Central memory CD8-positive, alpha-beta T cell (primary cell): ENCODE data around the gene CD151.

Experiments used
- ATAC-seq: fragments of 150-1000 bp; cut with Tn5 transposase; replicated peaks from 2 replicates; pipeline ENCODE4 v1.10.0; 2022; ENCODE audit warnings: mild to moderate bottlenecking, moderate FRiP score, moderate number of reproducible peaks; ENCODE audit not compliant: poor library complexity, severe bottlenecking; ENCODE audit errors: extremely low read depth
- DNase-seq, 2 donors: peaks; one replicate each; pipeline ENCODE4 v3.0.0; 2021; ENCODE audit warnings: low spot score in 2 of 2
- H3K27ac Mint-ChIP-seq: one replicate; pipeline ENCODE4 v1.8.0; 2022; ENCODE audit warnings: low read depth, mild to moderate bottlenecking, moderate library complexity, mixed read lengths
- H3K27me3 Mint-ChIP-seq: one replicate; pipeline ENCODE4 v1.8.0; 2022; ENCODE audit warnings: mixed read lengths
- H3K36me3 Mint-ChIP-seq: one replicate; pipeline ENCODE4 v1.8.0; 2022; ENCODE audit warnings: mild to moderate bottlenecking, moderate library complexity, mixed read lengths; ENCODE audit not compliant: insufficient read depth
- H3K4me1 Mint-ChIP-seq: one replicate; pipeline ENCODE4 v1.8.0; 2022; ENCODE audit warnings: mixed read lengths
- H3K4me3 Mint-ChIP-seq: one replicate; pipeline ENCODE4 v1.8.0; 2022; ENCODE audit warnings: mild to moderate bottlenecking, moderate library complexity, mixed read lengths
- H3K9me3 Mint-ChIP-seq: one replicate; pipeline ENCODE4 v1.8.0; 2022; ENCODE audit warnings: mixed read lengths

Gene CD151

DNA sequence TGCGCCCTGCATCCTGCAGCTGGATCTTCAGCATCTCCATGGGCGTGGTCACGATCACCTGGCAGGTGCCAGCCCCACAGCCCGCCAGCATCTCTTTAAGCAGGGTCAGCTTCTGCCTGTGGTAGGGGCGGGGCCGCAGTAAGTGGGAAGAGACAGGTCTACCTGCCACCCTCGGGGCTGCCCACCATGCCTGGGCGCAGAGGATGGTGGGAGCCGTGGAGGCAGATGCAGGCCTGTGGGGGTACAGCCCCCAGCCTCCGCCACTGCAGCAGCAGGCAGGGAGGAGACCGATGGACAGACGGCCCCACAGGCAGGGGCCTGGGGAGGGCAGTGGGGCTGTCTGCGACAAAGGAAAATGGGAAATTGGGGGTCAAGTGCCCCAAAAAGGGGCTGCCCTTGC, 39.9 kb upstream of the CD151 start:
- Mint-ChIP-seq H3K4me3 (no peak overlapping the region), H3K4me1 (peaks cover 15% of the 10 kb centered on the region), H3K27ac (no peak overlapping the region), H3K36me3 (peaks cover 19% of the 10 kb centered on the region), H3K9me3 (no peaks in the 10 kb centered on the region), H3K27me3 (no peaks in the 10 kb centered on the region)
- ATAC-seq = no peak
- DNase-seq = no peak

DNA sequence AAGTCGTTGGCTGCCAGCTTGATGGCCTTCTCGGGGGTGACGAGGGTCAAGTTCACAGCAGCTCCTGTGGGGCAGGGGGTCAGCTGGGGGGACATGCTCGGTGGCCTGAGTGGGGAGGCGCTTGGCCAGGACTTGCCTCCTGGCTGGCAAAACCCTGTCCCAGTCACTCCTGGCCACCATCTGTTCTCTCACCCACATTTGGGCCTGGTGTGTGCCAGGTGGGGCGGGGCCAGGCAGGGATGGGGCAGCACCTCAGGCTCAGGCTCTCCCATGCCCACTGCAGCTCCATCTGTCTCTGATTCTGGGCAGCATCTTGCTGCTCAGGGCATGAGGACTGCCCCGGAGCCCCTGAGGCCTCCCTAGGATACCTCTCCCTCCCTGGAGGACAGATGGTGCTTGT, 39.2 kb upstream of the CD151 start:
- H3K27me3 Mint-ChIP-seq = no peaks in the 10 kb centered on the region
- ATAC-seq (no peak), DNase-seq (no peak)
- no peak overlapping the region for H3K4me3 Mint-ChIP-seq
- no peaks in the 10 kb centered on the region for H3K9me3 Mint-ChIP-seq
- H3K27ac Mint-ChIP-seq = no peak overlapping the region
- peaks cover 19% of the 10 kb centered on the region for H3K36me3 Mint-ChIP-seq
- H3K4me1 Mint-ChIP-seq = peaks cover 15% of the 10 kb centered on the region

DNA sequence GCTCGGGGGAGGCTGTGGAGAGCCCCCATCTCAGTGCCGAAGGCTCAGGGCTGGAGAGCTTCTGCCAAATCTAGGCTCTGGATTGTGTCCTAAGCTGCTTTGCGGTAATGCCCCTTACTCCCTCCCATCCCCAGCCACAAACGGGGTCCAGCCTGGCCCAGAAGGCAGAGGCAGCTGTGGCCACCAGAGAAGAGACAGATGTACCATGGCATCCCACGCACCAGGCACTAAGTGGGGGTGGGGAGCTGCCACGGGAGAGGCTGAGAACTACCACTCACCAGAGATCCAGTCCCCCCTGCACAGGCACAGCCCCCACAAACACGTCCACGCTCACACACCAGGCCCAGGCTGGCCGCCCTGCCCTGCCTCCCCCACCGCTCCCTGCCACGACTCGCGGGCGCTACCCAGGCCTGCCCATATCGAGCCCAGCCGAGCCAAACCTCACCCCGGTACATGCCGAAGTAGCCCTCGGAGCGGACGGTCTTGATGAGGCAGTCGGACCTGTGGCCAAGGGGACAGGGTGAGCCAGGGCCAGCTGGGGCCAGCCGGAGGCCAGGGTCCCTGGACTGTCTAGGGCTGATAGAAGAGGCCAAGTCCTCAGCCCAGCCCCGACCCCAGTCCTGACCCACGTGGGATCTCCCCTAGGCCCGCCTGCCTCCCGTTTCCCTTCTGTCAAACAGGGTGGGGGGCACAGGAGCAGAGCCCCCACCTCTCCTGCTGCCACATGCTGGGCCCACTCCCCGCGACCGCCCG, 38.6 kb upstream of the CD151 start:
- ATAC-seq = no peak
- no peaks in the 10 kb centered on the region for H3K27me3 Mint-ChIP-seq

DNA sequence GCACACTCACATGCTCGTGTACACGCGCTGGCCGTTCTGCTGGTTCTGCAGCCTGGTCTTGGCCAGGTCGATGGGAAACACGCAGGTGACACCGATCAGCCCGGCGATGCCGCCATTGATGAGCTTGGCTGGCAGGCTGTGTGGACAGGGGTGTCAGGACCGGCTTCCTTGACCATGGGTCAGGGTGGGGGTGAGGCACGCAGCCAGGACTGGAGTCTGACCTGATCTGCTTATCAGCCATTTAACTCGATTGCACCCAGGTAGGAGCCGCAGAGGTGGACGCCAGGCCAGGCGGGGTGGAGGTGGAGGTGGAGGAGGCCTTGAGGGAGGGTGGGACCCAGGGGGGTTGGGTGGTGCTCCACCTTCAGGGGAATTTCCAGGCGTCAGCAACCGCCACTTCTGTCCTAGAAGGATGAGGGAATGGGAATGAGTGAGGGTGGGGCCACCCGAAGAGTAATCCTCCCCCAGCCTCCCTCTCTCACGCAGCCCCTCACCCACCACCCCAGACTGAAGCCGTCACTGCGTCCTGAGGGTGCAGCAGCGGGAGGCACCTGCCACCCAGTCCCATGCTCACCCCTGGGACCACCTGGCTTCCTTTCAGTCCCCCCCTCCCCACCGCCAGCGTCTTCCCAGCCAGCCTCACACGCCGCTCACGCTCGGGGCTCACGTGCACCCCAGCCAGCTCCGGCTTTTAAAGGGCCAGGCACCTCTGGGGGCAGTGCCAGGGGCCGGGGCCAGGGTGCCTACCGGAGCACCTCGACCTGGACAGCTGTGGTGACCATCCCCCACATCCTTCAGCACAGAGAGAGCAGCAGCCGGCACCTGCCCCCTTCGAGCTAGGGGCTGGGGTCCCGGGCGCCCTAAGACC, 37.8 kb upstream of the CD151 start:
- Mint-ChIP-seq H3K27ac (peak overlapping the region; percentile 92), H3K27me3 (no peaks in the 10 kb centered on the region), H3K4me3 (peak overlapping the region; percentile 91), H3K36me3 (peaks cover 21% of the 10 kb centered on the region), H3K9me3 (no peaks in the 10 kb centered on the region), H3K4me1 (peaks cover 15% of the 10 kb centered on the region)
- DNase-seq (no peak), ATAC-seq (no peak)

More for the DNA sequence above, 38.6 kb upstream of the CD151 start:
- H3K4me1 Mint-ChIP-seq = peaks cover 15% of the 10 kb centered on the region
- peak overlapping the region; percentile 91 for H3K4me3 Mint-ChIP-seq
- H3K9me3 Mint-ChIP-seq = no peaks in the 10 kb centered on the region
- H3K36me3 Mint-ChIP-seq = peaks cover 21% of the 10 kb centered on the region
- DNase-seq = no peak
- H3K27ac Mint-ChIP-seq = no peak overlapping the region

DNA sequence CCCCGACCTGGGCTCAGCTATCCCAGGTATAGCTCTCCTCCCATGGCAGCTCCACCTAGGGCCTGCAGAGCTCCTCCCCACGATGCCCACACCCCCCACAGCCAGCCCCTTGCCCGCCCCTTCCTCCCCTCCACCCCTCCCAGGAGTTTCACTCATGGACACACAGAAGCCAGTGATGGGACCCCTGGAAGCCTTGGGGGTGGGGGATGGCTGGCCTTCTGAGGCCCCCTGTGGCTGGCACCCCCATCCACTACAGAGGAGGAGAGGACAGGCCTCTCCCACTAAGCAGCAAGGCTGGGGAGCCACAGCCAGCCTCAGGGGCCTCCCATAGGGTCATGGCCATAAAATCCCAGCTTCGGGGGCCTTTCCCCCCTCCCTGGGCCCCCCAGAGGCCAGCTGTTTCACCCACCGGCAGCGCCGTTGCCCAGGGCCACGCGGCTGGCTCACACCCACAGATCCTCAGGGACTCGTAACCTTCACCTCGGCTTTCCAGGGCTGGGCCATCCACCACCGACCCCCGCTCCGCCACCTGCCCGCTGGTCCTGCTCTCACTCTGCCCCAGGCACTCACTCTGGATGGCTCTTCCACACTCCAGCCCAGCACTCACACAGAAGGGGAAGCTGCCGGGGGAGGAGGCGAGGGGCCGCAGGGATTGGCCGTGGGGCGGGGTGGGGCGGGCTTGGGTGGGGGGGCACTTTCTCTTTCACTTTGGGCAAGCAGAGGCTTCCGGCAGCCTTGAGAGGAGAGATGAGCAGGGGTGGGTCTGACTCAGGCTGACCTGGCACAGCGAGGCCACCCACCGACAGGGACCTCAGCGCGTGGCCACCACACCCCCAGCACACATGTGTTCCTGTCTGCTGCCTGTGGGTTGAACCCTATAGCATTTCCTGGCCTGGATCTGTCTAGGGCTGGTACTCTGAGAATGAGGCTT, 36.9 kb upstream of the CD151 start:
- peak in 1 of 2 donors; percentile 52 for DNase-seq
- Mint-ChIP-seq H3K36me3 (peaks cover 21% of the 10 kb centered on the region), H3K27ac (peak overlapping the region; percentile 92), H3K4me3 (peak overlapping the region; percentile 91), H3K27me3 (no peaks in the 10 kb centered on the region), H3K9me3 (no peaks in the 10 kb centered on the region), H3K4me1 (peaks cover 15% of the 10 kb centered on the region)
- ATAC-seq = peak; percentile 42

DNA sequence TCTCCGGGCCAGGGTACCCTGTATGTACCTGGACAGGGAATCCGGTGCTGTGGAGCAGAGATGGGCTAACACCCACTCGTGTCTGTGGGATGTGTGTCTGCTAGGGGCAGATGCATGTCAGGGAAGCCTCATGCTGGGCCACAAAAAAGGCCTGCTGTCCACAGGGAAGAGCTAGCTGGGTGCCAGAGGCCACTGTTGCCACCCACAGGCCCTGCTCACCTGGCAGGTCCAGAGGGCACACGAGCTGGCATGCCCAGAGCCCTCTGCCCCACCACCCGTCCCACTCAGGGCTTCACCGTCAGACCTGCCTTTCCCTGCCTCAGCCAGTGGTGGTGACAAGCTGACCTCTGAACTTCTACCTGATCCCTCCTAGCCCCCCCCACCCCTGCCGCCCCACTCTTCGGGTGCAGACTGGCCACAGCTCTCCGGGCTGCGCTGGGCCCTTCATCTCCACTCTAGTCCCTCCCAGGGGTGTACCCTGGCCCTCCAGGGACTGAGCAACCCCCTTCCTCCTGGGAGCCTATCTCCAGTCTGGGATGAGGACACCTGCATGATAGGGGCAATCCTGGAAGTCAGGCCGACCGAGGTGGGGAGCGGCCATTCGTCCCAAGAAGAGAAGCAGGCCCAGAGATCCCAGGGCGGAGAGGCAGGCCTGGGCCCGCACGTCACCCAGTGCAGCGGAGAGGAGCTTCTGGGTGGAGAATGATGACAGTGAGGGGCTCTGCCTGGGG, 36.0 kb upstream of the CD151 start:
- Mint-ChIP-seq H3K27ac (peak overlapping the region; percentile 92), H3K4me3 (peak overlapping the region; percentile 91), H3K27me3 (no peaks in the 10 kb centered on the region), H3K36me3 (peaks cover 19% of the 10 kb centered on the region), H3K9me3 (no peaks in the 10 kb centered on the region), H3K4me1 (peaks cover 15% of the 10 kb centered on the region)
- DNase-seq (no peak), ATAC-seq (no peak)

DNA sequence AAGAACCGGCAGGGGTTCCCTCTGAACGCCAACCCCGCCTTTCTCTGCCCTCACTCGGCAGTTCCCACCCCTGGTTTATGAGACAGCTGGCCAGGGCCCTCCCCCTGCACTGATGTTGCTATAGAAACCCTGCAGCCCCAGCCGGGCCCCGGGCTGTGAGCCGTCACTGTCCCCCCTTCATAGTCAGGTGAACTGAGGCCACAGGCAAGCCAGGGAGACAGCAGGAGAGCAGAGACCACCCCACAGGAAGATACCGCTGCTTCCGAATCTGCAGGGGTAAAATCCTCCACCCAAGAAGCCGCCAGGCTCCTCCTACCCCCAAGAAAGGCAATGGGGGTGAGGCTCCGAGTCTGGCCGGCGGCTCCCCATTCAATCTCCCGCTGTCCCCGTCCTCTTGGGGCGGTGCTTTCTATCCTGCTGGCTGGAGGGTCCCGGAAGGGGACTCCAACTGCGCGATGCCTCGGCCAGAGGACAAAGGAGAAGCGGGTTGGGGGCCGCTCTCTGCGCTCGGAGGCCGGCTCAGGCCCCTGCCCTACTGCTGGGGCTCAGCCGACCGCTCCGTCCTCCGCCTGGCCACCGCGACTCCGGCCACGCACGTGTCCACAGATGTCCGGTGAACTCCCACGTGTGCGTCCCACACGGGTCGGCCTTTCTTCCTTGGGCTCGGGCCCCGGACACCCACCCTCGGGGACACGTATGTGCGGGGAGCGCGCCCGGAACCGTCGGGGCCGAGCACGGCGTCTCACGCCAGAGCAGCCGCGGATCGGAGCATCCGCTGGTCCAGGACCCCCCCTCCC, 35.3 kb upstream of the CD151 start:
- no peaks in the 10 kb centered on the region for H3K27me3 Mint-ChIP-seq
- peak overlapping the region; percentile 92 for H3K27ac Mint-ChIP-seq
- DNase-seq (peak; percentile 56 to 76), ATAC-seq (peak; percentile 61)
- H3K4me3 Mint-ChIP-seq = peak overlapping the region; percentile 91
- peaks cover 15% of the 10 kb centered on the region for H3K4me1 Mint-ChIP-seq
- peaks cover 17% of the 10 kb centered on the region for H3K36me3 Mint-ChIP-seq
- H3K9me3 Mint-ChIP-seq = no peaks in the 10 kb centered on the region

DNA sequence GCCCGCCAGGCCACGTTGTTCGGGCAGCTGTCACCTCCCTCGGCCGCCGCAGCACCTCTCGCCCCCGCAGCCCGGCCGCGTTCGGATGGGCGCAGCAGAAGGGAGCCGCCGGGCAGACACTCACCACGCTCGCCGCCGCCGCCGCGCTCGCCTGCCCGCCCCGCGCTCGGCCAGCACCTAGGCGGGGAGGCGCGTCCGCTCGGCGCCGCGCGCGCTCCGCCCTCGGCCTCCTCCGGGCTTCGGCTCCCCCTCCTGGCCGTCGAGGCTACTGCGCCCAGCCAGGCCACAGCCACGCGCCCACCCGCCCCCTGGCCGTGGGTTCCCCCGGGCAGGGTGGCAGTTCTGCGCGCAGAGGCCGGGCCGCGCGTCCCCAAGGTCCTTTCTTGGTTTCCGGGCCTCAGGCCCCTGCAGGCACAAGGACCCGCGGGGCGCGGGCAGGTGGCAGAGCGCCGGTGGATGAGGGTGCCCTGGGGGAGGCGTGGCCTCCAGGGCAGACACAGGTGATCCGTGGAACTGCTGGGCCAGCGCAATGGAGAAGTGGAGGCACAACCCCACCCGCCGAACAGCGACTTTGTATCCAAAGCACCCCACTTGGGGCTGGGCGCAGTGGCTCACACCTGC, 34.5 kb upstream of the CD151 start, which contains the start of gene SLC25A22:
SLC25A22 (minus strand) TSS at position 189 of the 621 bp plus-strand sequence. CDS start 3,275 bp downstream, outside the sequence.
- Mint-ChIP-seq H3K36me3 (peaks cover 14% of the 10 kb centered on the region), H3K4me3 (peak within 1 kb of the TSS; percentile 91), H3K27me3 (no peaks in the 10 kb centered on the region), H3K9me3 (no peaks in the 10 kb centered on the region), H3K4me1 (peaks cover 15% of the 10 kb centered on the region), H3K27ac (peak within 1 kb of the TSS; percentile 92)
- DNase-seq (peak; percentile 77 to 81), ATAC-seq (peak; percentile 50)

DNA sequence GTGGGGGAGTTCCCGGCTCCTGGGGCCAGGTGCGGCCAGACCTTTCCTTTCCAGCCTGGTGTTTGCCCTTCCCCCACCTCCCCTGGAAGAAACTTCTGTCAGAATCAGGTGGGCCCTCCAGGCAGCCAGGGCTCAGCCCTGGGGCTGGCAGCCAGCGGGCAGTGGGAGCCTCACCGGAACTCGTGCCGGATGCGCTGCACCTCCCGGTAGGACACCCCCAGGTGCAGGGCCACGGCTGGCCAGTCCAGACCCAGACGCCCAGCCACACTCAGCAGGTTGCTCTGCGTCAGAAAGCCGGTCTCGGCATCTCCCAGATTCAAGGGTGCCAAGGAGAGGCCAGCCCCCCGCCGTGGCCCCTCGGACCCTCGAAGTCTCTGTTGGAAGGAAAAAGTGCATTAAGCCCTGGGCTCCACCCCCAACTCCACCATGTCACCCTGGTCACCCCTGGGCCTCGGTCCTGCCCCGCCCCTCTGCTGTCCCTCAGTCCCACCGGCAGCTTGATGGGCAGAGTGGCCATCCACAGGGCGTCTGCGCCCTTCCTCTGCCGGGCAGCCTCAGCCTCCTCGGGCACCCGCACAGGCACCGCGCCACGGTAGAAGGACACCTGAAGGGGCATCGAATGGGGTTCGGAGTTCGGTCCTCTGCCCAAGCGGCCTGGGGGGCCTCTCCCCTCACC, 33.0 kb upstream of the CD151 start:
- peaks cover 13% of the 10 kb centered on the region for H3K36me3 Mint-ChIP-seq
- H3K9me3 Mint-ChIP-seq = no peaks in the 10 kb centered on the region
- H3K4me1 Mint-ChIP-seq = peaks cover 15% of the 10 kb centered on the region
- H3K27me3 Mint-ChIP-seq = no peaks in the 10 kb centered on the region
- no peak overlapping the region for H3K27ac Mint-ChIP-seq
- H3K4me3 Mint-ChIP-seq = no peak overlapping the region
- DNase-seq = no peak
- no peak for ATAC-seq

DNA sequence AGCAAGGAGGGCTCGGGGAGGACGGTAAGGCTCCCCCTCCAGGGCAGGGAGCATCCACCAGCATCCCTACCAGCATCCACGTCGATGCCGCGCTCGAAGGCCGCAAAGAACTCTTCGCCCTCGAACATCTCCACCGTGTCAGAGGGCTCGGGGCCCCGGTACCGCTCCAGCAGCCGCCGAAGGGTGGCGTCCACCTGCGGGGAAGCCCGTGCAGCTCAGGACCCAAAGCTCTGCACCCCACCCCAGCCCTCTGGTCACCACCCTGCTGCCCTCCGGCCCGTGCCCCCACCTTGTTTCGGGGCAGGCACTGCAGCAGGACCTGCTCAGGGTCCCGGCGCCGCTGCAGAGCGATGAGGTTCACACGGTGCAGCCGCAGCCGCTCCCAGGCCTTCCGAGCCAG, 32.3 kb upstream of the CD151 start:
- no peak for ATAC-seq
- H3K9me3 Mint-ChIP-seq = no peaks in the 10 kb centered on the region
- no peak overlapping the region for H3K27ac Mint-ChIP-seq
- H3K4me3 Mint-ChIP-seq = no peak overlapping the region
- peaks cover 11% of the 10 kb centered on the region for H3K36me3 Mint-ChIP-seq
- no peaks in the 10 kb centered on the region for H3K27me3 Mint-ChIP-seq
- H3K4me1 Mint-ChIP-seq = peaks cover 15% of the 10 kb centered on the region
- no peak for DNase-seq
